Measurements from ENCODE around the gene PARP9. TPM values are rescaled to one million over a fixed set of nuclear protein-coding genes. Genes with fewer than 3 reads are reported as not detected.

Gene PARP9
- total RNA-seq, 1 donor, result 33.3 TPM

GRCh38 chr3:122530164-122530563 lies 33.9 kb downstream of the PARP9 start:
- Histone ChIP-seq H3K9me3 (ENCODE audit: low read depth, low read length) (no peaks in the 10 kb centered on the region), H4K20me1 (ENCODE audit: insufficient read depth, low read length) (no peaks in the 10 kb centered on the region), H3K36me3 (ENCODE audit: insufficient read depth, low read length) (peaks cover 22% of the 10 kb centered on the region), H3K27me3 (ENCODE audit: insufficient read depth, low read length) (no peaks in the 10 kb centered on the region), H3K27ac (ENCODE audit: low read depth, low read length) (no peak overlapping the region), H2AFZ (ENCODE audit: low read length) (no peak overlapping the region), H3K79me2 (ENCODE audit: insufficient read depth, low read length) (no peaks in the 10 kb centered on the region), H3K4me2 (ENCODE audit: insufficient read depth, low read length) (no peak overlapping the region), H3K4me3 (ENCODE audit: insufficient read depth, low read length) (no peak overlapping the region), H3K4me1 (ENCODE audit: insufficient read depth, low read length) (peaks cover 12% of the 10 kb centered on the region)
- DNase-seq (ENCODE audit: insufficient read length, low spot score, missing footprints), result no peak
- TF ChIP-seq CTCF (IDR thresholded peaks at IDR 0.05; ENCODE audit: extremely low read depth, low read depth, low read length), result no peak

DNA sequence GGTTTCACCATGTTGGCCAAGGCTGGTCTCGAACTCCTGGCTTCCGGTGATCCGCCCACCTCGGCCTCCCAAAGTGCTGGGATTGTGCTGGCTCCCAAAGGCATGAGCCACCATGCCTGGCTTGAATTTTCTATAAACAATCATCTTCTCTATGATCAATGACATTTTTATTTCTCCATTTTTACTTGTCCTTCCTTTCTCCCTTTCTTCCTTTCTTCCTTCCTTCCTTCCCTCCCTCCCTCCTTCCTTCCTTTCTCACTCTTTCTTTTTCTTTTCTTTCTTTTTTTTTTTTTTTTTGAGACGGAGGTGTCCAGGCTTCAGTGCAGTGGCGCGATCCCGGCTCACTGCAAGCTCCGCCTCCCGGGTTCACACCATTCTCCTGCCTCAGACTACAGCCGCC lies 40.8 kb downstream of the PARP9 start:
- Histone ChIP-seq H2AFZ (ENCODE audit: low read length) (no peak overlapping the region), H3K27me3 (ENCODE audit: insufficient read depth, low read length) (no peaks in the 10 kb centered on the region), H3K36me3 (ENCODE audit: insufficient read depth, low read length) (peaks cover 2% of the 10 kb centered on the region), H3K27ac (ENCODE audit: low read depth, low read length) (no peak overlapping the region), H3K79me2 (ENCODE audit: insufficient read depth, low read length) (no peaks in the 10 kb centered on the region), H4K20me1 (ENCODE audit: insufficient read depth, low read length) (no peaks in the 10 kb centered on the region), H3K9me3 (ENCODE audit: low read depth, low read length) (no peaks in the 10 kb centered on the region), H3K4me2 (ENCODE audit: insufficient read depth, low read length) (no peak overlapping the region), H3K4me1 (ENCODE audit: insufficient read depth, low read length) (no peaks in the 10 kb centered on the region), H3K4me3 (ENCODE audit: insufficient read depth, low read length) (no peak overlapping the region)
- no peak for TF ChIP-seq CTCF (IDR thresholded peaks at IDR 0.05; ENCODE audit: extremely low read depth, low read depth, low read length)
- no peak for DNase-seq (ENCODE audit: insufficient read length, low spot score, missing footprints)

DNA sequence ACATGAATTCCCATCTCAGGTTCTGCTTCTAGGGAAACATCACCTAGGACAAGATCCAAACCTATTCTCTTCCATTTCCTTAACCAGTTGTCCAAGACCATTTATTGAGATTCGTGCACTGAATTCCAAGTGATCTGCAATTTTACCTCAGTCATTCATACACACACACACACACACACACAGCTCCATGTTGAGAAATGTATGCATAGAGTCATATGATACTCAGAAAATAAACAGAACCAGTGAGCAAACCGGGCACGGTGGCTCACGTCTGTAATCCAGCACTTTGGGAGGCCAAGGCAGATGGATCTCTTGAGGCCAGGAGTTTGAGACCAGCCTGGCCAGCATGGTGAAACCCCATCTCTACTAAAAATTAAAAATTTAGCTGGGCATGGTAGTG lies 43.2 kb downstream of the PARP9 start:
- Histone ChIP-seq H3K27ac (ENCODE audit: low read depth, low read length) (no peak overlapping the region), H3K4me2 (ENCODE audit: insufficient read depth, low read length) (no peak overlapping the region), H2AFZ (ENCODE audit: low read length) (no peak overlapping the region), H3K27me3 (ENCODE audit: insufficient read depth, low read length) (no peaks in the 10 kb centered on the region), H3K9me3 (ENCODE audit: low read depth, low read length) (no peaks in the 10 kb centered on the region), H3K4me1 (ENCODE audit: insufficient read depth, low read length) (no peaks in the 10 kb centered on the region), H3K79me2 (ENCODE audit: insufficient read depth, low read length) (no peaks in the 10 kb centered on the region), H3K4me3 (ENCODE audit: insufficient read depth, low read length) (no peak overlapping the region), H3K36me3 (ENCODE audit: insufficient read depth, low read length) (no peaks in the 10 kb centered on the region), H4K20me1 (ENCODE audit: insufficient read depth, low read length) (no peaks in the 10 kb centered on the region)
- no peak for TF ChIP-seq CTCF (IDR thresholded peaks at IDR 0.05; ENCODE audit: extremely low read depth, low read depth, low read length)
- DNase-seq (ENCODE audit: insufficient read length, low spot score, missing footprints), result no peak

- no peak for TF ChIP-seq CTCF (IDR thresholded peaks at IDR 0.05; ENCODE audit: extremely low read depth, low read depth, low read length)
- Histone ChIP-seq H3K27me3 (ENCODE audit: insufficient read depth, low read length) (no peaks in the 10 kb centered on the region), H3K4me1 (ENCODE audit: insufficient read depth, low read length) (peaks cover 3% of the 10 kb centered on the region), H3K4me2 (ENCODE audit: insufficient read depth, low read length) (no peak overlapping the region), H3K36me3 (ENCODE audit: insufficient read depth, low read length) (no peaks in the 10 kb centered on the region), H2AFZ (ENCODE audit: low read length) (no peak overlapping the region), H3K27ac (ENCODE audit: low read depth, low read length) (no peak overlapping the region), H4K20me1 (ENCODE audit: insufficient read depth, low read length) (no peaks in the 10 kb centered on the region), H3K4me3 (ENCODE audit: insufficient read depth, low read length) (no peak overlapping the region), H3K79me2 (ENCODE audit: insufficient read depth, low read length) (no peaks in the 10 kb centered on the region), H3K9me3 (ENCODE audit: low read depth, low read length) (no peaks in the 10 kb centered on the region)
- no peak for DNase-seq (ENCODE audit: insufficient read length, low spot score, missing footprints)
These were observed 44.4 kb downstream of the PARP9 start for GRCh38 chr3:122519693-122520092.
